HEK293T (cell line): Measurements from ENCODE around the gene CALCOCO1.

Experiments
- CTCF ChIA-PET: fragments of 350-600 bp; formaldehyde crosslinking; extraction: SDS; loops from one replicate; lab custom pipeline; 2021; ENCODE audit warnings: antibody characterized with exemption, inconsistent platforms; lab: Yijun Ruan, JAX
- POLR2A ChIA-PET: fragments of 350-600 bp; formaldehyde crosslinking; extraction: SDS; loops from one replicate; lab custom pipeline; 2020; ENCODE audit warnings: antibody characterized with exemption, inconsistent platforms; lab: Yijun Ruan, JAX
- DNase-seq: peaks from one replicate; pipeline ENCODE4 v3.0.0; 2012; ENCODE audit warnings: mixed read lengths; ENCODE audit errors: extremely low spot score
- ARNT ChIP-seq: fragments of 450-650 bp; IDR thresholded peaks from 2 replicates; pipeline ENCODE4 v1.6.1; 2017; ENCODE audit warnings: mild to moderate bottlenecking
- BHLHE40 ChIP-seq: fragments of 450-650 bp; IDR thresholded peaks from 2 replicates; pipeline ENCODE4 v1.6.1; 2016; ENCODE audit warnings: mild to moderate bottlenecking, moderate library complexity, borderline replicate concordance
- CTBP1 ChIP-seq: fragments of 450-650 bp; IDR thresholded peaks from 2 replicates; pipeline ENCODE4 v1.6.1; 2016; ENCODE audit warnings: borderline replicate concordance
- ELF4 ChIP-seq: fragments of 450-650 bp; IDR thresholded peaks from 2 replicates; pipeline ENCODE4 v1.6.1; 2017; ENCODE audit warnings: antibody characterized with exemption
- FOXA1 ChIP-seq: fragments of 450-650 bp; IDR thresholded peaks from 2 replicates; pipeline ENCODE4 v1.6.1; 2016; ENCODE audit warnings: mild to moderate bottlenecking
- FOXK2 ChIP-seq: fragments of 450-650 bp; IDR thresholded peaks from 2 replicates; pipeline ENCODE4 v1.6.1; 2016; ENCODE audit warnings: mild to moderate bottlenecking
- FOXM1 ChIP-seq: fragments of 450-650 bp; IDR thresholded peaks from 2 replicates; pipeline ENCODE4 v1.6.1; 2017; ENCODE audit warnings: mild to moderate bottlenecking, borderline replicate concordance
- HDGF ChIP-seq: fragments of 450-650 bp; IDR thresholded peaks from 2 replicates; pipeline ENCODE4 v1.6.1; 2017; ENCODE audit warnings: antibody characterized with exemption, borderline replicate concordance
- L3MBTL2 ChIP-seq: fragments of 450-650 bp; conservative IDR thresholded peaks from 2 replicates; pipeline ENCODE4 v1.6.1; 2016; ENCODE audit warnings: mild to moderate bottlenecking
- LEF1 ChIP-seq: fragments of 450-650 bp; IDR thresholded peaks from 2 replicates; pipeline ENCODE4 v1.6.1; 2017; ENCODE audit warnings: mild to moderate bottlenecking, borderline replicate concordance
- NFRKB ChIP-seq: fragments of 450-650 bp; IDR thresholded peaks from 2 replicates; pipeline ENCODE4 v1.6.1; 2016; ENCODE audit warnings: mild to moderate bottlenecking, moderate library complexity
- SP1 ChIP-seq: fragments of 450-650 bp; IDR thresholded peaks from 2 replicates; pipeline ENCODE4 v1.6.1; 2017
- SUZ12 ChIP-seq: fragments of 450-650 bp; IDR thresholded peaks from 2 replicates; pipeline ENCODE4 v1.6.1; 2016; ENCODE audit warnings: mild to moderate bottlenecking
- TARDBP ChIP-seq: fragments of 450-650 bp; IDR thresholded peaks from 2 replicates; pipeline ENCODE4 v1.6.1; 2016
- ZNF384 ChIP-seq: fragments of 450-650 bp; IDR thresholded peaks from 2 replicates; pipeline ENCODE4 v1.6.1; 2016
- TF ChIP-seq, protein P1 (sequence below): fragments of 450-650 bp; IDR thresholded peaks from 2 replicates; pipeline ENCODE4 v1.6.1; 2016

The CALCOCO1 gene

DNA sequence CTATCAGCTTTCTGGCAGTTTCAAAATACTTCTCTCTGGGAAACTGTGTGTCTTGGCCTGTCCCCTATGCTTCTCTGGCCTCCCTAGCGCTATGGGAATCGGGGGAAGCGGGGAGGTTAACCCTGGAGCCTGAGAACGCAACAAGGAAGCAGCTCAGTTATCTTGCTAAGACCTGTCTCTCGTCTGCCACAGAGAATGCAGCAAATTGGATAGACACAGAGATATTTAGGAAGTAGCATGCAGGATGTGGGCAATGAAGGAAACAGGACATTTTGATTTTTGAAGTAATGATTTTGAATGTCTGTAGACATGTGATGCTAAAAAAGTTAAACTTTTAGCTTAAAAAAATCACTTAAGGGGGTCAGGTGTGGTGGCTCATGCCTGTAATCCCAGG, 6.6 kb upstream of the CALCOCO1 start:
- no peak for DNase-seq
- ChIA-PET CTCF (interaction anchor here (0.6 to 4.3 kb wide), 6 partner anchors 10 to 32 kb away, joined by 3 to 25 read pairs (median 4); partner anchors contain the start of gene CISTR), POLR2A (interaction anchor here (1.0 kb wide), 1 partner anchor 10 kb away, joined by 3 read pairs; no protein-coding TSS in a partner anchor)
- TF ChIP-seq ZNF384: no peak
- TF ChIP-seq ELF4: no peak
- TF ChIP-seq SP1: no peak
- no peak for TF ChIP-seq FOXK2
- TF ChIP-seq, protein P1, sequence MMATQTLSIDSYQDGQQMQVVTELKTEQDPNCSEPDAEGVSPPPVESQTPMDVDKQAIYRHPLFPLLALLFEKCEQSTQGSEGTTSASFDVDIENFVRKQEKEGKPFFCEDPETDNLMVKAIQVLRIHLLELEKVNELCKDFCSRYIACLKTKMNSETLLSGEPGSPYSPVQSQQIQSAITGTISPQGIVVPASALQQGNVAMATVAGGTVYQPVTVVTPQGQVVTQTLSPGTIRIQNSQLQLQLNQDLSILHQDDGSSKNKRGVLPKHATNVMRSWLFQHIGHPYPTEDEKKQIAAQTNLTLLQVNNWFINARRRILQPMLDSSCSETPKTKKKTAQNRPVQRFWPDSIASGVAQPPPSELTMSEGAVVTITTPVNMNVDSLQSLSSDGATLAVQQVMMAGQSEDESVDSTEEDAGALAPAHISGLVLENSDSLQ: no peak
- TF ChIP-seq BHLHE40: no peak
- no peak for TF ChIP-seq LEF1
- TF ChIP-seq L3MBTL2: no peak
- TF ChIP-seq TARDBP: no peak
- TF ChIP-seq CTBP1: no peak

- POLR2A ChIA-PET: interaction anchor here (0.5 to 1.1 kb wide), 3 partner anchors 10 to 31 kb away, joined by 3 read pairs; partner anchors contain the start of gene CISTR
- TF ChIP-seq L3MBTL2 (no peak), TARDBP (no peak), BHLHE40 (no peak), ELF4 (no peak)
- CTCF ChIA-PET: interaction anchor here (0.6 to 4.3 kb wide), 7 partner anchors 11 to 31 kb away, joined by 3 to 25 read pairs (median 4); partner anchors contain the start of gene CISTR
- no peak for DNase-seq
Measured at GRCh38 chr12:53733051-53733806, 6.0 kb upstream of the CALCOCO1 start.

- CTCF ChIA-PET: interaction anchor here (2.2 kb wide), 1 partner anchor 17 kb away, joined by 10 read pairs; no protein-coding TSS in a partner anchor
- TF ChIP-seq HDGF (no peak), ARNT (no peak), L3MBTL2 (no peak), TARDBP (no peak), FOXK2 (no peak), ZNF384 (no peak), FOXA1 (no peak), NFRKB (no peak), LEF1 (no peak), ELF4 (no peak), CTBP1 (no peak)
- TF ChIP-seq, protein P1: no peak
- POLR2A ChIA-PET: interaction anchor here (1.2 kb wide), 1 partner anchor 229 kb away, joined by 5 read pairs; the partner anchor contains the start of gene TARBP2
- no peak for DNase-seq
Measured at GRCh38 chr12:53729644-53730043, 2.4 kb upstream of the CALCOCO1 start.

DNA sequence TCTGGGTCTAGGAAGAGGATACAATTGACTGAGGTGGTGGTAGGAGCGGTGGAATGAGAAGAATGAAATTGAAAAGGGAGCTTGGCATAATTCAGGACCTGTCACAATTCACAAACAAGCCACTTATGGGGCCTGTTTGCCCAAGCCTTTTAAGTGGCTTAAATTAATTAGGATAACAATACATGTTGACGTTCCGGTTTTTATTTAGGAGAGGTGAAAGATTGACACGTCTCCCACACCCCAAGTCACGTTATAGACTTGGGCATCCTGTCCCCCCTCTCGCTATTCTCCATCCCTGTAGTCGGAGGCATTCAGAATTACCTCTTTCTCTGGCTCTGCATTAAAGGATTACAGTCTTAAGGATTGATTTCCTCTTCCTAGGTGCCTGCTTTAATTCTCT, 954 bp upstream of the CALCOCO1 start:
- POLR2A ChIA-PET: interaction anchor here (0.9 to 2.0 kb wide), 7 partner anchors 9 to 29 kb away, joined by 3 to 7 read pairs (median 3); no protein-coding TSS in a partner anchor
- CTCF ChIA-PET: interaction anchor here (1.0 to 2.2 kb wide), 2 partner anchors 16 to 18 kb away, joined by 3 to 10 read pairs; no protein-coding TSS in a partner anchor
- no peak for DNase-seq
- TF ChIP-seq ZNF384 (no peak), FOXM1 (no peak), FOXK2 (no peak), FOXA1 (no peak), SUZ12 (no peak), TARDBP (no peak)

DNA sequence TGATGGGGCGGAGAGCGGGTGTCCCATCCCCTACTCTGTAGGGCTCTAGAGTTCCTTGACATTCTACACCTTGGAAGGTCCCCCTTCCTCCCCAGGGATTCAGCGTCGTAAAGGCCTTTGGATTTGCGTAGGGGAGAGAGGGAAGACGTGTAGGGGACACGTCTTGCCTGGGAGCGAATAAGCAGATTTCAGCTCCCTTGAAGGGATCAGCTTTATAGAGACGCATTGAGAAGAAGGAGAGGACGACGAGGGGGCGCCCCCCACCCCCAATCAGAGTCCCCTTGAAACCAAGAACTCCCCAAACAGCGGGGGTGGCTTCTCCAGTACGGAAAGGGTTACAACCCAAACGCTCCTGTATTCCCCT, 324 bp downstream of the CALCOCO1 start:
- ChIA-PET CTCF (no interaction called here), POLR2A (interaction anchor here (0.7 kb wide), 1 partner anchor 51 kb away, joined by 3 read pairs; no protein-coding TSS in a partner anchor)
- no peak for DNase-seq
- TF ChIP-seq FOXK2: no peak
- no peak for TF ChIP-seq FOXM1
- TF ChIP-seq HDGF: no peak
- no peak for TF ChIP-seq LEF1
- no peak for TF ChIP-seq ELF4
- no peak for TF ChIP-seq FOXA1
- TF ChIP-seq, protein P1: no peak
- no peak for TF ChIP-seq ARNT
- no peak for TF ChIP-seq NFRKB
- no peak for TF ChIP-seq SUZ12
- no peak for TF ChIP-seq CTBP1
- TF ChIP-seq TARDBP: no peak
- TF ChIP-seq ZNF384: no peak
- TF ChIP-seq SP1: no peak
- no peak for TF ChIP-seq L3MBTL2
- no peak for TF ChIP-seq BHLHE40

DNA sequence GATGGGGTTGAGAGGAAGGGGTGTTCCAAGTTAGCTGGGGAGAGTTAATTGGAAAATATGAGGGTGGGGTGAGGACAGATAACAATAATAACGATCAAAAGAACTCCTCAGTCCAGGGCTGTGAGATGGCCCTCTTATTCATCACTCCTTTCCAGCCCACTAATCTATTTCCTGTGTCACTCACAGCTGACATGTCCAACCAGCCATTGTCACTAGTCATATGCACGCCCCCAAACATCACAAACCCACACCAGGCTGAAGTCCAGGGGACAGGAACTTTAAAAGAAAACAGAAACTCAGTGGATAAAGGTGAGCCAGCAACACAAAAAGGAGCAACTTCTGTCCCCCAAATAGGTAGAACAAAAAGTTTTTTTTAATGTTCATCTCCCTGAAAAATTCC, 911 bp downstream of the CALCOCO1 start:
- POLR2A ChIA-PET: interaction anchor here (0.7 kb wide), 1 partner anchor 52 kb away, joined by 3 read pairs; no protein-coding TSS in a partner anchor
- no peak for TF ChIP-seq TARDBP
- TF ChIP-seq SUZ12: no peak
- TF ChIP-seq, protein P1: peak; percentile 55
- no peak for TF ChIP-seq FOXK2
- CTCF ChIA-PET: no interaction called here
- DNase-seq: no peak
